ENCODE measurements around the gene NDUFB6.
"Not testable (repeated sequence)": the region's sequence is repeated elsewhere in the genome, so short reads cannot be mapped to it uniquely, and the experiment has no call there.

Gene NDUFB6

GRCh38 chr9:32572900-32573523, at the start of gene NDUFB6:
TSS of gene NDUFB6 (minus strand) at chr9:32573159. CDS start at chr9:32573060, 99 bp downstream.
- H3K27ac ChIP-seq, result peak within 1 kb of the TSS; percentile 89 to 92
- H3K4me1 ChIP-seq, result peaks cover 0 to 26% (median 17%) of the 10 kb centered on the region in 4 donors
- TF ChIP-seq CTCF (IDR thresholded peaks at IDR 0.05), result no peak
- no peaks in the 10 kb centered on the region for H3K9me3 ChIP-seq
- H3K4me3 ChIP-seq, result peak within 1 kb of the TSS; percentile 84 to 94
- H3K27me3 ChIP-seq, result no peaks in the 10 kb centered on the region
- intact Hi-C loops (cut with DNase I; ENCODE audit: low total_unique reads), result loop anchor here (1.0 kb wide), 1 partner anchor 23 kb away; no protein-coding TSS in a partner anchor
- peaks cover 0 to 9% (median 2%) of the 10 kb centered on the region in 3 donors for H3K36me3 ChIP-seq
- DNase-seq, result peak; percentile 89 to 95

- no peaks in the 10 kb centered on the region for H3K36me3 ChIP-seq
- intact Hi-C loops (cut with DNase I; ENCODE audit: low total_unique reads), result no loop called here
- H3K27me3 ChIP-seq, result peaks cover 0 to 3% of the 10 kb centered on the region in 2 donors
- H3K4me1 ChIP-seq, result no peaks in the 10 kb centered on the region
- H3K27ac ChIP-seq, result no peak overlapping the region
- no peak for DNase-seq
- no peak for TF ChIP-seq CTCF (IDR thresholded peaks at IDR 0.05)
- H3K4me3 ChIP-seq, result no peak overlapping the region
- no peaks in the 10 kb centered on the region for H3K9me3 ChIP-seq
Measured at GRCh38 chr9:32618261-32618660, 45.3 kb upstream of the NDUFB6 start.

- no peak for DNase-seq
- Histone ChIP-seq H3K9me3 (peaks cover 0 to 9% (median 0%) of the 10 kb centered on the region in 3 donors), H3K4me1 (no peaks in the 10 kb centered on the region), H3K27me3 (no peaks in the 10 kb centered on the region), H3K27ac (no peak overlapping the region), H3K36me3 (no peaks in the 10 kb centered on the region), H3K4me3 (no peak overlapping the region)
- TF ChIP-seq CTCF (IDR thresholded peaks at IDR 0.05), result no peak
- intact Hi-C loops (cut with DNase I; ENCODE audit: low total_unique reads), result no loop called here
Measured at GRCh38 chr9:32606811-32607210, 33.9 kb upstream of the NDUFB6 start.

- intact Hi-C loops (cut with DNase I; ENCODE audit: low total_unique reads), result no loop called here
- H3K9me3 ChIP-seq, result peaks cover 0 to 9% (median 0%) of the 10 kb centered on the region in 3 donors
Measured at GRCh38 chr9:32603914-32604852, 31.2 kb upstream of the NDUFB6 start.

GRCh38 chr9:32599021-32599420, 26.1 kb upstream of the NDUFB6 start:
- H3K36me3 ChIP-seq; intact Hi-C loops (cut with DNase I; ENCODE audit: low total_unique reads); DNase-seq; H3K27me3 ChIP-seq; H3K27ac ChIP-seq; H3K4me1 ChIP-seq; H3K4me3 ChIP-seq; H3K9me3 ChIP-seq: not testable (repeated sequence)

More at GRCh38 chr9:32603914-32604852, 31.2 kb upstream of the NDUFB6 start:
- no peaks in the 10 kb centered on the region for H3K27me3 ChIP-seq
- no peak for TF ChIP-seq CTCF (IDR thresholded peaks at IDR 0.05)
- no peak for DNase-seq
- no peaks in the 10 kb centered on the region for H3K4me1 ChIP-seq
- H3K36me3 ChIP-seq, result no peaks in the 10 kb centered on the region
- no peak overlapping the region for H3K4me3 ChIP-seq
- no peak overlapping the region for H3K27ac ChIP-seq

GRCh38 chr9:32596936-32597335, 24.0 kb upstream of the NDUFB6 start:
- intact Hi-C loops (cut with DNase I; ENCODE audit: low total_unique reads), result no loop called here
- Histone ChIP-seq H3K9me3 (no peaks in the 10 kb centered on the region), H3K27ac (no peak overlapping the region), H3K27me3 (no peaks in the 10 kb centered on the region), H3K36me3 (no peaks in the 10 kb centered on the region), H3K4me1 (no peaks in the 10 kb centered on the region), H3K4me3 (no peak overlapping the region)
- DNase-seq, result no peak
- no peak for TF ChIP-seq CTCF (IDR thresholded peaks at IDR 0.05)

All from tibial artery (tissue), 4 donors.